Right lobe of liver (tissue), 4 donors: ENCODE results near the gene EFNA3.
A peak's percentile ranks its signal among the peaks of the same experiment; 100 is the strongest.

Experiments used
- POLR2A ChIP-seq: fragments of 450-650 bp; IDR thresholded peaks from one replicate; pipeline ENCODE4 v1.6.1; 2017; ENCODE audit warnings: antibody characterized with exemption, mild to moderate bottlenecking
- TF ChIP-seq, protein P1 (sequence below), 4 donors: fragments of 200-600 bp in 3 of 4; fragments of 450-650 bp in 1 of 4; IDR thresholded peaks; one replicate each; pipeline versions ENCODE4 v1.5.1 to v1.8.0; 2016 to 2022; ENCODE audit warnings: antibody characterized with exemption in 4 of 4, mild to moderate bottlenecking in 2 of 4
- donor health status: DM: no; HTN: no; CAD: no.
- donor health status: DM: no; HTN: no; CAD: no.
- donor health status: DM: no; HTN: yes; CAD: no.

DNA sequence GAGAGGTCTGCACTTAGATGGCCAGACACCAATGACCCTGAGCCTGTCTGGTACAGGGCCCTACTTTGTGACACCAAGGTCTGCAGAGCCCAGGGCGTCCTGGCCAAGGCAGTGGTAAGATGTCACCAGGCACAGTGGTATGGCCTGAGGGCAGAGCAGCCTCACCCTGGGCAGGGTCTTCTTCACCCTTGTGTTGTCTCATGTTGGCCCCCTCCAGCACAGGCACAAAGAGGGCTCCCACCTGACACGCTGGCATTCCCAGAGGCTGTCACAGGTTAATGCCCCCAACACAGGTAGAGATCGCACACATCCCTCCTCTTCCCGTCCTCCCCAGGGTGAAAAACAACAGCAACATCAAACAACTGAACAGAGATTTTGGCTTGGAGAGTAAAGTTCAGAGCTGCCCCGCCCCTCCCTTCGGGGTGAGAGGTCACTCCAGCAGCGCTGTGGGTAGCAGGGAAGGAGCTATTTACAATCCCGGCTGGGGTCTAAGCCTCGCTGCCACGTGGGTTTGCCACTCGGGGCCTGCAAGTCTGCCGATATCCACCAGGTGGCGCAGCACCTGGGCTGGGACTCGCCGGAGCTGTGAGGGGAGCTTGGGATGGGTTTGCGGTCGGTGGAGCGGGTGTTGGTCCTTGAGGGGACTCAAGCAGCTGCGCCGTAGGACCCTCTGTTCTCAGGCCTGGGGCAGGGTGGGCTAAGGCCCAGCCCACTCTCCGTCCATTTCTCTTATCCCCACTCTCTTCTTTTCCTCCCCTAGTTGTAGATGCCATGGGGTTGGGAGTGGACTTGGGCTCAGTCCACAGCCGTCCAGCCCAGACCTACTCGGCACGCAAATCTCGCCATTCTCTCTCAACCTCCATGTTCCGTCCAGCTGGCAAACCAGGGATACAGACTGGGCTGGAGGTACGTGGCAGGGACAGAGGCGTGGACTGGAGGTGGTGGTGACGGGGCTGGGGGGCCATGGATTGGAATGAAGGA lies 12.7 kb downstream of the EFNA3 start:
- TF ChIP-seq, protein P1, sequence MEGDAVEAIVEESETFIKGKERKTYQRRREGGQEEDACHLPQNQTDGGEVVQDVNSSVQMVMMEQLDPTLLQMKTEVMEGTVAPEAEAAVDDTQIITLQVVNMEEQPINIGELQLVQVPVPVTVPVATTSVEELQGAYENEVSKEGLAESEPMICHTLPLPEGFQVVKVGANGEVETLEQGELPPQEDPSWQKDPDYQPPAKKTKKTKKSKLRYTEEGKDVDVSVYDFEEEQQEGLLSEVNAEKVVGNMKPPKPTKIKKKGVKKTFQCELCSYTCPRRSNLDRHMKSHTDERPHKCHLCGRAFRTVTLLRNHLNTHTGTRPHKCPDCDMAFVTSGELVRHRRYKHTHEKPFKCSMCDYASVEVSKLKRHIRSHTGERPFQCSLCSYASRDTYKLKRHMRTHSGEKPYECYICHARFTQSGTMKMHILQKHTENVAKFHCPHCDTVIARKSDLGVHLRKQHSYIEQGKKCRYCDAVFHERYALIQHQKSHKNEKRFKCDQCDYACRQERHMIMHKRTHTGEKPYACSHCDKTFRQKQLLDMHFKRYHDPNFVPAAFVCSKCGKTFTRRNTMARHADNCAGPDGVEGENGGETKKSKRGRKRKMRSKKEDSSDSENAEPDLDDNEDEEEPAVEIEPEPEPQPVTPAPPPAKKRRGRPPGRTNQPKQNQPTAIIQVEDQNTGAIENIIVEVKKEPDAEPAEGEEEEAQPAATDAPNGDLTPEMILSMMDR (IDR thresholded peaks at IDR 0.05), result peak; percentile 97 to 100 (median 98)
- TF ChIP-seq POLR2A, result no peak
